GM18870 (cell line): Measurements from ENCODE around the gene FAM234A.
"Not testable (repeated sequence)": the region's sequence is repeated elsewhere in the genome, so short reads cannot be mapped to it uniquely, and the experiment has no call there.

Source experiments
- ATAC-seq: cut with Tn5 transposase; IDR thresholded peaks from one replicate; pipeline ENCODE4 v1.9.1; 2021; ENCODE audit warnings: moderate library complexity; ENCODE audit not compliant: unreplicated experiment

Gene FAM234A

GRCh38 chr16:234468-235305, at the start of gene FAM234A:
TSS of gene FAM234A (plus strand) at chr16:234821. CDS start at chr16:254414, 19,593 bp downstream.
- ATAC-seq: peak; percentile 86

GRCh38 chr16:185213-185612, 49.4 kb upstream of the FAM234A start:
- no peak for ATAC-seq

GRCh38 chr16:185691-186090, 48.9 kb upstream of the FAM234A start:
- no peak for ATAC-seq

- no peak for ATAC-seq
These were observed 47.3 kb upstream of the FAM234A start for GRCh38 chr16:187330-187729.

GRCh38 chr16:188674-189073, 45.9 kb upstream of the FAM234A start:
- ATAC-seq: no peak

GRCh38 chr16:189604-190186, 44.9 kb upstream of the FAM234A start:
- ATAC-seq: no peak

- no peak for ATAC-seq
These were observed 42.8 kb upstream of the FAM234A start for GRCh38 chr16:191831-192230.

- no peak for ATAC-seq
These were observed 41.9 kb upstream of the FAM234A start for GRCh38 chr16:192686-193085.

- no peak for ATAC-seq
These were observed 41.2 kb upstream of the FAM234A start for GRCh38 chr16:193441-193840.

GRCh38 chr16:194516-194915, 40.1 kb upstream of the FAM234A start:
- ATAC-seq: no peak

GRCh38 chr16:200388-200787, 34.2 kb upstream of the FAM234A start:
- ATAC-seq: no peak

- no peak for ATAC-seq
These were observed 31.4 kb upstream of the FAM234A start for GRCh38 chr16:203246-203645.

GRCh38 chr16:204046-204445, 30.6 kb upstream of the FAM234A start:
- ATAC-seq: not testable (repeated sequence)

- not testable (repeated sequence) for ATAC-seq
These were observed 25.3 kb upstream of the FAM234A start for GRCh38 chr16:209359-209758.

- not testable (repeated sequence) for ATAC-seq
These were observed 22.9 kb upstream of the FAM234A start for GRCh38 chr16:211631-212180.

- ATAC-seq: no peak
These were observed 21.6 kb upstream of the FAM234A start for GRCh38 chr16:212999-213398.

GRCh38 chr16:220021-220420, 14.6 kb upstream of the FAM234A start:
- no peak for ATAC-seq

- no peak for ATAC-seq
These were observed 6.3 kb upstream of the FAM234A start for GRCh38 chr16:228151-228851.

GRCh38 chr16:228852-229730, 5.5 kb upstream of the FAM234A start, which contains the start of gene LUC7L:
TSS of gene LUC7L (minus strand) at chr16:229449. CDS start at chr16:229339, 110 bp downstream.
- peak; percentile 51 for ATAC-seq

GRCh38 chr16:229731-230281, 4.8 kb upstream of the FAM234A start:
- no peak for ATAC-seq
